Measurements from ENCODE around the gene PLA2R1. TPM values are rescaled to one million over a fixed set of nuclear protein-coding genes. Genes with fewer than 3 reads are reported as not detected.
A peak's percentile ranks its signal among the peaks of the same experiment; 100 is the strongest.
"Not testable (repeated sequence)": the region's sequence is repeated elsewhere in the genome, so short reads cannot be mapped to it uniquely, and the experiment has no call there.

PLA2R1 gene
- polyA plus RNA-seq, 2 of the 4 experiments (the other 2 are of a cell fraction) = 3.3 to 6.8 TPM

- Histone ChIP-seq H3K4me2 (no peak overlapping the region), H3K9me3 (no peaks in the 10 kb centered on the region), H3K4me3 (no peak overlapping the region), H3K4me1 (peaks cover 17% of the 10 kb centered on the region), H3K27ac (no peak overlapping the region)
- DNase-seq (ENCODE audit: low read depth in 1 of 2, low spot score in 1 of 2) (no peak), ATAC-seq (no peak), FAIRE-seq (no peak)
- TF ChIP-seq HDAC2 (IDR thresholded peaks at IDR 0.05) = no peak
- no peak for TF ChIP-seq ESRRA (IDR thresholded peaks at IDR 0.05; ENCODE audit: borderline replicate concordance, low read length)
- no peak for TF ChIP-seq ZFP36 (IDR thresholded peaks at IDR 0.05; ENCODE audit: borderline replicate concordance, partially characterized antibody)
- no peak for TF ChIP-seq TFCP2L1 (CRISPR knock-in tag; IDR thresholded peaks at IDR 0.05)
- TF ChIP-seq NR3C1 (IDR thresholded peaks at IDR 0.05) = no peak
- TF ChIP-seq RFX5 (IDR thresholded peaks at IDR 0.05) = no peak
- no peak for TF ChIP-seq RNF2 (IDR thresholded peaks at IDR 0.05; ENCODE audit: borderline replicate concordance, low read depth)
- TF ChIP-seq CHD2 (IDR thresholded peaks at IDR 0.05; ENCODE audit: low read length, partially characterized antibody) = no peak
- no peak for TF ChIP-seq EHF (CRISPR knock-in tag; IDR thresholded peaks at IDR 0.05)
- TF ChIP-seq PBX3 (IDR thresholded peaks at IDR 0.05) = no peak
- TF ChIP-seq KDM5A (IDR thresholded peaks at IDR 0.05) = no peak
- TF ChIP-seq JUNB (IDR thresholded peaks at IDR 0.05) = no peak
- TF ChIP-seq, protein P1, sequence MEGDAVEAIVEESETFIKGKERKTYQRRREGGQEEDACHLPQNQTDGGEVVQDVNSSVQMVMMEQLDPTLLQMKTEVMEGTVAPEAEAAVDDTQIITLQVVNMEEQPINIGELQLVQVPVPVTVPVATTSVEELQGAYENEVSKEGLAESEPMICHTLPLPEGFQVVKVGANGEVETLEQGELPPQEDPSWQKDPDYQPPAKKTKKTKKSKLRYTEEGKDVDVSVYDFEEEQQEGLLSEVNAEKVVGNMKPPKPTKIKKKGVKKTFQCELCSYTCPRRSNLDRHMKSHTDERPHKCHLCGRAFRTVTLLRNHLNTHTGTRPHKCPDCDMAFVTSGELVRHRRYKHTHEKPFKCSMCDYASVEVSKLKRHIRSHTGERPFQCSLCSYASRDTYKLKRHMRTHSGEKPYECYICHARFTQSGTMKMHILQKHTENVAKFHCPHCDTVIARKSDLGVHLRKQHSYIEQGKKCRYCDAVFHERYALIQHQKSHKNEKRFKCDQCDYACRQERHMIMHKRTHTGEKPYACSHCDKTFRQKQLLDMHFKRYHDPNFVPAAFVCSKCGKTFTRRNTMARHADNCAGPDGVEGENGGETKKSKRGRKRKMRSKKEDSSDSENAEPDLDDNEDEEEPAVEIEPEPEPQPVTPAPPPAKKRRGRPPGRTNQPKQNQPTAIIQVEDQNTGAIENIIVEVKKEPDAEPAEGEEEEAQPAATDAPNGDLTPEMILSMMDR (IDR thresholded peaks at IDR 0.05) = no peak
- TF ChIP-seq FOSB (CRISPR knock-in tag; IDR thresholded peaks at IDR 0.05) = no peak
- CTCF ChIA-PET = no interaction called here
- 86% methylated on average over 7 of the region's 7 CpGs for WGBS (ENCODE audit: missing lambda C conversion rate)
- POLR2A ChIA-PET = no interaction called here
These were observed 20.4 kb downstream of the PLA2R1 start for GRCh38 chr2:160042054-160042453.

- TF ChIP-seq, protein P2, sequence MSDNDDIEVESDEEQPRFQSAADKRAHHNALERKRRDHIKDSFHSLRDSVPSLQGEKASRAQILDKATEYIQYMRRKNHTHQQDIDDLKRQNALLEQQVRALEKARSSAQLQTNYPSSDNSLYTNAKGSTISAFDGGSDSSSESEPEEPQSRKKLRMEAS (IDR thresholded peaks at IDR 0.05) = no peak
- ChIA-PET POLR2A (no interaction called here), CTCF (interaction anchor here (0.6 to 0.7 kb wide), 3 partner anchors 10 to 111 kb away, joined by 3 read pairs; no protein-coding TSS in a partner anchor)
- DNase-seq (ENCODE audit: low read depth in 1 of 2, low spot score in 1 of 2) (no peak), ATAC-seq (no peak), FAIRE-seq (no peak)
- H3K4me2 ChIP-seq = no peak overlapping the region
- no peak overlapping the region for H3K27ac ChIP-seq
- H3K4me3 ChIP-seq = no peak overlapping the region
- H3K9me3 ChIP-seq = no peaks in the 10 kb centered on the region
- peaks cover 17% of the 10 kb centered on the region for H3K4me1 ChIP-seq
These were observed 21.3 kb downstream of the PLA2R1 start for GRCh38 chr2:160041091-160041490.

GRCh38 chr2:160039166-160039903, 23.1 kb downstream of the PLA2R1 start:
- no peak overlapping the region for H3K27ac ChIP-seq
- DNase-seq (ENCODE audit: low read depth in 1 of 2, low spot score in 1 of 2) = peak in 1 of 2 experiments; percentile 76
- H3K4me1 ChIP-seq = peaks cover 21% of the 10 kb centered on the region
- CTCF ChIA-PET = interaction anchor here (0.6 to 0.8 kb wide), 2 partner anchors 28 to 930 kb away, joined by 3 read pairs; no protein-coding TSS in a partner anchor
- H3K4me2 ChIP-seq = peak overlapping the region; percentile 41
- WGBS (ENCODE audit: missing lambda C conversion rate) = 52% methylated on average over 6 of the region's 6 CpGs
- POLR2A ChIA-PET = no interaction called here
- no peaks in the 10 kb centered on the region for H3K9me3 ChIP-seq
- peak; percentile 86 to 98 for ATAC-seq
- FAIRE-seq = no peak
- TF ChIP-seq JUNB (IDR thresholded peaks at IDR 0.05) = no peak
- 0 out of 5 replicates have a peak, but pooled peaks of 1 of the 2 experiments have one; percentile 27 for TF ChIP-seq JUN (IDR thresholded peaks at IDR 0.05)
- no peak for TF ChIP-seq E2F6 (IDR thresholded peaks at IDR 0.05; ENCODE audit: borderline replicate concordance, low read depth)
- TF ChIP-seq FOSL2 (IDR thresholded peaks at IDR 0.05) = no peak
- TF ChIP-seq FOSL2 (CRISPR knock-in tag; IDR thresholded peaks at IDR 0.05) = 0 out of 2 replicates have a peak, but pooled peaks have one; percentile 9
- TF ChIP-seq GATA3 (IDR thresholded peaks at IDR 0.05; ENCODE audit: borderline replicate concordance) = peak; percentile 78; the same call in 1 of the 2 replicates
- TF ChIP-seq, protein P2 (IDR thresholded peaks at IDR 0.05) = peak; percentile 29; the same call in 1 of the 2 replicates
- H3K4me3 ChIP-seq = no peak overlapping the region

- H3K4me2 ChIP-seq; POLR2A ChIA-PET; CTCF ChIA-PET; H3K9me3 ChIP-seq; ATAC-seq; FAIRE-seq; DNase-seq (ENCODE audit: low read depth in 1 of 2, low spot score in 1 of 2); H3K4me3 ChIP-seq; H3K27ac ChIP-seq: not testable (repeated sequence)
- H3K4me1 ChIP-seq = peaks cover 28% of the 10 kb centered on the region
- WGBS (ENCODE audit: missing lambda C conversion rate) = 97% methylated on average over 8 of the region's 8 CpGs
These were observed 23.8 kb downstream of the PLA2R1 start for GRCh38 chr2:160038662-160039061.

Measured in A549 (cell line).